GM12878 (cell line): ENCODE results near the gene WDR93. TPM values are rescaled to one million over a fixed set of nuclear protein-coding genes. Genes with fewer than 3 reads are reported as not detected.
A peak's percentile ranks its signal among the peaks of the same experiment; 100 is the strongest.

Source experiments
- ATAC-seq: fragments of 200-7000 bp; cut with Tn5 transposase; 3 replicates; pipeline ENCODE4 v1.9.1; 2020; ENCODE audit warnings: mild to moderate bottlenecking, moderate library complexity
- BruUV-seq: library from RNA; stranded (reverse); fragments of 400-500 nt; replicated peaks from 2 replicates; lab custom pipeline; 2021; lab: Mats Ljungman, UMichigan
- CTCF ChIA-PET: fragments of 300-600 bp; sonication (Branson Sonifier 250); formaldehyde crosslinking; extraction: SDS; loops from one replicate; lab custom pipeline; 2021; ENCODE audit warnings: inconsistent platforms; lab: Yijun Ruan, JAX
- POLR2A ChIA-PET: fragments of 350-600 bp; formaldehyde crosslinking; extraction: SDS; loops from one replicate; lab custom pipeline; 2021; ENCODE audit warnings: inconsistent platforms; lab: Charles Lee
- RAD21 ChIA-PET: fragments of 300-600 bp; sonication (Branson Sonifier 250); formaldehyde crosslinking; loops from one replicate; lab custom pipeline; 2023; ENCODE audit warnings: antibody characterized with exemption; ENCODE audit not compliant: unreplicated experiment; lab: Charles Lee
- SMC1A ChIA-PET: fragments of 300-600 bp; sonication (Branson Sonifier 250); formaldehyde crosslinking; loops from one replicate; lab custom pipeline; 2023; ENCODE audit not compliant: unreplicated experiment, uncharacterized antibody; lab: Charles Lee
- DNase-seq: peaks from one replicate; pipeline ENCODE4 v3.0.0-alpha.2; 2011; ENCODE audit warnings: low read depth, low spot score
- FAIRE-seq: peaks from 3 replicates; lab custom pipeline; 2011; peaks lifted over from hg19 to GRCh38; lab: Jason Lieb, UNC
- H2AFZ ChIP-seq: 2 replicates; pipeline ENCODE4 v1.6.0; 2011; ENCODE audit warnings: low read depth, low read length, control low read depth; ENCODE audit not compliant: control insufficient read depth
- H3K27ac ChIP-seq: 2 replicates; pipeline ENCODE4 v1.5.1; 2011; ENCODE audit warnings: control low read depth; ENCODE audit not compliant: control insufficient read depth, insufficient read depth
- H3K27me3 ChIP-seq, 2 experiments: replicated peaks in 1 of 2; 2 replicates each; pipeline versions ENCODE4 v1.6.0 to v1.6.1; 2011; ENCODE audit warnings: low read length in 1 of 2; ENCODE audit not compliant: control insufficient read depth in 2 of 2, insufficient read depth in 2 of 2
- H3K36me3 ChIP-seq, 2 experiments: 2 replicates each; pipeline ENCODE4 v1.5.1; 2011; ENCODE audit warnings: low read length in 1 of 2; ENCODE audit not compliant: control insufficient read depth in 2 of 2, insufficient read depth in 2 of 2
- H3K4me1 ChIP-seq: 2 replicates; pipeline ENCODE4 v1.6.1; 2011; ENCODE audit warnings: mild to moderate bottlenecking, low read length, moderate library complexity, mixed read lengths; ENCODE audit not compliant: control insufficient read depth, insufficient read depth
- H3K4me2 ChIP-seq: 2 replicates; pipeline ENCODE4 v1.6.0; 2011; ENCODE audit warnings: control low read depth; ENCODE audit not compliant: control insufficient read depth, insufficient read depth
- H3K4me3 ChIP-seq: fragments of 200-600 bp; sonication (generic); 2 replicates; pipeline ENCODE4 v1.5.1; 2016
- H3K79me2 ChIP-seq: 2 replicates; pipeline ENCODE4 v1.6.0; 2011; ENCODE audit warnings: low read length; ENCODE audit not compliant: control insufficient read depth, insufficient read depth
- H3K9ac ChIP-seq: 2 replicates; pipeline ENCODE4 v1.8.0; 2011; ENCODE audit warnings: low read length, control low read depth, mixed read lengths; ENCODE audit not compliant: control insufficient read depth, insufficient read depth
- H3K9me3 ChIP-seq: replicated peaks from 3 replicates; pipeline ENCODE4 v1.5.1; 2011; ENCODE audit warnings: mild to moderate bottlenecking, low read length; ENCODE audit not compliant: control insufficient read depth, insufficient read depth
- H4K20me1 ChIP-seq: 2 replicates; pipeline ENCODE4 v1.6.0; 2011; ENCODE audit not compliant: control insufficient read depth, insufficient read depth
- BRCA1 ChIP-seq: IDR thresholded peaks from 2 replicates; pipeline ENCODE4 v1.6.1; 2011; ENCODE audit warnings: low read depth, low read length, improper control_type of control experiment
- HDAC2 ChIP-seq: fragments of 200-600 bp; sonication (generic); IDR thresholded peaks from 2 replicates; pipeline ENCODE4 v1.6.1; 2017
- KAT2A ChIP-seq: conservative IDR thresholded peaks from 2 replicates; pipeline ENCODE4 v1.6.1; 2011; ENCODE audit warnings: low read depth, low read length; ENCODE audit not compliant: control insufficient read depth
- RELA ChIP-seq: fragments of 450-650 bp; IDR thresholded peaks from 2 replicates; pipeline ENCODE4 v1.8.0; 2014; ENCODE audit warnings: borderline replicate concordance; ENCODE audit not compliant: partially characterized antibody
- RFX5 ChIP-seq: IDR thresholded peaks from 2 replicates; pipeline ENCODE4 v1.6.1; 2011; ENCODE audit warnings: low read depth, low read length, improper control_type of control experiment
- SREBF1 ChIP-seq: IDR thresholded peaks from 2 replicates; pipeline ENCODE4 v1.6.1; 2012; ENCODE audit warnings: mild to moderate bottlenecking, low read length
- SUZ12 ChIP-seq: fragments of 200-600 bp; sonication (generic); IDR thresholded peaks from one replicate; pipeline ENCODE4 v1.6.1; 2018; ENCODE audit warnings: antibody characterized with exemption, mild to moderate bottlenecking; ENCODE audit not compliant: unreplicated experiment
- WRNIP1 ChIP-seq: IDR thresholded peaks from 2 replicates; pipeline ENCODE4 v1.6.1; 2011; ENCODE audit warnings: low read depth, low read length, improper control_type of control experiment, borderline replicate concordance
- ZNF217 ChIP-seq: fragments of 450-650 bp; IDR thresholded peaks from 2 replicates; pipeline ENCODE4 v1.6.1; 2017; ENCODE audit warnings: antibody characterized with exemption, mild to moderate bottlenecking
- ZZZ3 ChIP-seq: IDR thresholded peaks from 2 replicates; pipeline ENCODE4 v1.6.1; 2011; ENCODE audit warnings: low read depth; ENCODE audit not compliant: control insufficient read depth, insufficient read length
- WGBS: methylation state at CpG from one replicate; pipeline ENCODE4 v1.1.6; 2016; ENCODE audit warnings: low lambda C conversion rate; ENCODE audit not compliant: insufficient replicate concordance, insufficient coverage; ENCODE audit errors: missing lambda C conversion rate; 5-methylcytosine and 5-hydroxymethylcytosine counted together
- in situ Hi-C: fragments of 300-500 bp; cut with MboI; formaldehyde crosslinking; loops from 9 replicates; pipeline ENCODE4 v1.14.3; 2018; ENCODE audit warnings: mixed read lengths
- intact Hi-C: fragments of 100-400 bp; cut with micrococcal nuclease; formaldehyde crosslinking; loops from one replicate; pipeline ENCODE4 v1.14.2; 2022; ENCODE audit not compliant: unreplicated experiment
- polyA plus RNA-seq, 11 experiments: library from polyadenylated mRNA; depleted of rRNA in 4 of 11; unstranded in 6 of 11; stranded (reverse) in 5 of 11; fragments of >200 nt; fragmentation: Nextera tagmentation in 4 of 11; fragmentation: Illumina TruSeq in 1 of 11; extraction: Ambion mirVana in 4 of 11; extraction: Trizol in 1 of 11; gene quantifications; 1 replicate in 1 of 11; 2 replicates in 10 of 11; pipeline versions ENCODE4 v1.2.1 to v1.2.3, GENCODE V29; 2011 to 2016; ENCODE audit warnings: inconsistent platforms in 2 of 11, missing spikeins in 2 of 11, low read depth in 1 of 11
- total RNA-seq, 4 experiments: library from RNA; depleted of rRNA in 3 of 4; stranded (reverse); fragments of >200 nt in 3 of 4; fragmentation: Illumina TruSeq in 1 of 4; extraction: Trizol in 1 of 4; gene quantifications; 2 replicates each; pipeline versions ENCODE4 v1.2.1 to v1.2.3, GENCODE V29; 2013 to 2021

WDR93 gene
- total and polyA plus RNA-seq, 10 of the 15 experiments (the other 5 are each of a cell fraction or from before 2014, with no cell fraction given): not detected

- TF ChIP-seq WRNIP1 (no peak), RELA (no peak)
These were observed 88.2 kb downstream of the WDR93 start (continued) for GRCh38 chr15:89778861-89779260.

GRCh38 chr15:89780601-89781000, 90.0 kb downstream of the WDR93 start:
- H3K4me3 ChIP-seq: no peak overlapping the region
- H3K9me3 ChIP-seq: no peaks in the 10 kb centered on the region; the same call in 2 of the 3 replicates
- H3K27ac ChIP-seq: peak overlapping the region; percentile 17; the same call in 1 of the 2 replicates
- H3K27me3 ChIP-seq: no peaks in the 10 kb centered on the region
- H3K36me3 ChIP-seq: no peaks in the 10 kb centered on the region
- SMC1A ChIA-PET: interaction anchor here (0.7 to 2.3 kb wide), 4 partner anchors 15 to 94 kb away, joined by 3 to 13 read pairs (median 3); no protein-coding TSS in a partner anchor
- no peaks in the 10 kb centered on the region for H4K20me1 ChIP-seq
- ATAC-seq (no peak), DNase-seq (no peak), FAIRE-seq (no peak)
- H3K9ac ChIP-seq: peak overlapping the region; percentile 14; the same call in 1 of the 2 replicates
- peak overlapping the region; percentile 73 for H2AFZ ChIP-seq
- H3K79me2 ChIP-seq: no peaks in the 10 kb centered on the region
- no TSS peak for BruUV-seq
- RAD21 ChIA-PET: interaction anchor here (1.0 to 2.3 kb wide), 2 partner anchors 15 to 94 kb away, joined by 4 to 15 read pairs; no protein-coding TSS in a partner anchor
- WGBS: 33% methylated on average over 6 of the region's 6 CpGs
- in situ Hi-C loops (no loop called here), intact Hi-C loops (no loop called here)
- no peak for TF ChIP-seq HDAC2
- TF ChIP-seq RFX5: no peak
- TF ChIP-seq BRCA1: no peak
- TF ChIP-seq SUZ12: no peak
- TF ChIP-seq KAT2A: no peak
- no peak for TF ChIP-seq ZNF217
- no peak for TF ChIP-seq ZZZ3
- TF ChIP-seq SREBF1: no peak
- POLR2A ChIA-PET: interaction anchor here (0.5 to 1.0 kb wide), 2 partner anchors 15 to 19 kb away, joined by 3 read pairs; no protein-coding TSS in a partner anchor
- H3K4me2 ChIP-seq: peak overlapping the region; percentile 92
- CTCF ChIA-PET: interaction anchor here (1.0 to 2.0 kb wide), 6 partner anchors 20 to 110 kb away, joined by 3 to 14 read pairs (median 4); no protein-coding TSS in a partner anchor
- H3K4me1 ChIP-seq: peaks cover 31% of the 10 kb centered on the region
